ENCODE measurements around the gene CALY.

DNA sequence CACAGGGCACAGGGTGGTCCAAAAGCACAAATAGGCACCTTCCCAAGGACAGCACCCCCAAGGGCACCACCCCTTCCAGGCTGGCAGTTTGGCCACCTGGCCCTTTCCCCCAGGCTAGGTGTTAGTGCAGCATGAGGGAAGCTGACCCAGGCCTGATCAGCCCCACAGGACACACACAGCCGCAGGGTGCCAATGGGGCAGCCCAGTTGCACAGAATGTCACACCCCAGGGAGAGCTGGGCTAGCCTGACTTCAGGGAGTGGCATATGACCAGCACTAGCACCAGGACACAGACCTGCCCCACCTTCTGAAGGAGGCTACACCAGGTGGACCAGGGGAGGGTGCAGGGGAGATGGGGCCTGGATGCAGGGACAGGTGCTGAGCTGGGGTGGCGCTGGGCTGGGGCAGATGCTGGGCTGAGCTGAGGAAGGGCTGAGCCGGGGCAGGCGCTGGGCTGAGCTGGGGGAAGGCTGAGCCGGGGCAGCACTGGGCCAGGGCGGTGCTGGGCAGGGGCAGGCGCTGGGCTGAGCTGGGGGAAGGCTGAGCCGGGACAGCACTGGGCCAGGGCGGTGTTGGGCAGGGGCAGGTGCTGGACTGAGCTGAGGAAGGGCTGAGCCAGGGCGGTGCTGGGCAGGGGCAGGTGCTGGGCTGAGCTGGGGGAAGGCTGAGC lies 56.2 kb downstream of the CALY start:
- TF ChIP-seq, protein P1, sequence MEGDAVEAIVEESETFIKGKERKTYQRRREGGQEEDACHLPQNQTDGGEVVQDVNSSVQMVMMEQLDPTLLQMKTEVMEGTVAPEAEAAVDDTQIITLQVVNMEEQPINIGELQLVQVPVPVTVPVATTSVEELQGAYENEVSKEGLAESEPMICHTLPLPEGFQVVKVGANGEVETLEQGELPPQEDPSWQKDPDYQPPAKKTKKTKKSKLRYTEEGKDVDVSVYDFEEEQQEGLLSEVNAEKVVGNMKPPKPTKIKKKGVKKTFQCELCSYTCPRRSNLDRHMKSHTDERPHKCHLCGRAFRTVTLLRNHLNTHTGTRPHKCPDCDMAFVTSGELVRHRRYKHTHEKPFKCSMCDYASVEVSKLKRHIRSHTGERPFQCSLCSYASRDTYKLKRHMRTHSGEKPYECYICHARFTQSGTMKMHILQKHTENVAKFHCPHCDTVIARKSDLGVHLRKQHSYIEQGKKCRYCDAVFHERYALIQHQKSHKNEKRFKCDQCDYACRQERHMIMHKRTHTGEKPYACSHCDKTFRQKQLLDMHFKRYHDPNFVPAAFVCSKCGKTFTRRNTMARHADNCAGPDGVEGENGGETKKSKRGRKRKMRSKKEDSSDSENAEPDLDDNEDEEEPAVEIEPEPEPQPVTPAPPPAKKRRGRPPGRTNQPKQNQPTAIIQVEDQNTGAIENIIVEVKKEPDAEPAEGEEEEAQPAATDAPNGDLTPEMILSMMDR (IDR thresholded peaks at IDR 0.05) = no peak
- TF ChIP-seq POLR2A (IDR thresholded peaks at IDR 0.05) = no peak

Measured in heart left ventricle (tissue), 13 donors.